ENCODE measurements around the gene STKLD1.

Gene STKLD1

GRCh38 chr9:133353548-133353947 is 22.6 kb upstream of the STKLD1 start:
- H4K20me1 ChIP-seq (ENCODE audit: control insufficient read depth, insufficient read depth, low read depth, low read length): peaks cover 16% of the 10 kb centered on the region; the same call in 1 of the 2 replicates
- H3K4me3 ChIP-seq (ENCODE audit: low read length): no peak overlapping the region
- no peaks in the 10 kb centered on the region for H3K27me3 ChIP-seq (ENCODE audit: control insufficient read depth, low read length)
- no peak overlapping the region for H3K4me2 ChIP-seq (ENCODE audit: low read length)
- H3F3A ChIP-seq (ENCODE audit: control insufficient read depth, insufficient read depth): peaks cover 72% of the 10 kb centered on the region
- H3K9me3 ChIP-seq (ENCODE audit: control insufficient read depth, insufficient read depth, low read length): no peaks in the 10 kb centered on the region
- H3K79me2 ChIP-seq (ENCODE audit: control insufficient read depth, low read length): peaks cover 50% of the 10 kb centered on the region
- H3K4me1 ChIP-seq (ENCODE audit: control insufficient read depth, low read length): peaks cover 50% of the 10 kb centered on the region
- peak overlapping the region; percentile 19 for H3K27ac ChIP-seq (ENCODE audit: low read depth, low read length)
- TF ChIP-seq CTCF (IDR thresholded peaks at IDR 0.05; ENCODE audit: low read depth, low read length, poor library complexity, severe bottlenecking) (no peak), EZH2phosphoT487 (IDR thresholded peaks at IDR 0.05; ENCODE audit: borderline replicate concordance, low read length) (no peak)
- H3K36me3 ChIP-seq (ENCODE audit: control insufficient read depth, low read length): peaks cover 56% of the 10 kb centered on the region
- H3K9me2 ChIP-seq (replicated peaks; ENCODE audit: control insufficient read depth, low read length): no peaks in the 10 kb centered on the region

GRCh38 chr9:133354766-133355165 is 21.4 kb upstream of the STKLD1 start:
- Histone ChIP-seq H3K27me3 (ENCODE audit: control insufficient read depth, low read length) (no peaks in the 10 kb centered on the region), H3K9me2 (replicated peaks; ENCODE audit: control insufficient read depth, low read length) (no peaks in the 10 kb centered on the region), H3K79me2 (ENCODE audit: control insufficient read depth, low read length) (peaks cover 38% of the 10 kb centered on the region), H3K4me3 (ENCODE audit: low read length) (peak overlapping the region; percentile 95), H3K4me2 (ENCODE audit: low read length) (peak overlapping the region; percentile 91), H3K4me1 (ENCODE audit: control insufficient read depth, low read length) (peaks cover 41% of the 10 kb centered on the region), H3K9me3 (ENCODE audit: control insufficient read depth, insufficient read depth, low read length) (no peaks in the 10 kb centered on the region), H3F3A (ENCODE audit: control insufficient read depth, insufficient read depth) (peaks cover 60% of the 10 kb centered on the region), H3K27ac (ENCODE audit: low read depth, low read length) (no peak overlapping the region), H3K36me3 (ENCODE audit: control insufficient read depth, low read length) (peaks cover 50% of the 10 kb centered on the region), H4K20me1 (ENCODE audit: control insufficient read depth, insufficient read depth, low read depth, low read length) (peaks cover 5% of the 10 kb centered on the region; the same call in 1 of the 2 replicates)
- TF ChIP-seq EZH2phosphoT487 (IDR thresholded peaks at IDR 0.05; ENCODE audit: borderline replicate concordance, low read length): no peak
- no peak for TF ChIP-seq CTCF (IDR thresholded peaks at IDR 0.05; ENCODE audit: low read depth, low read length, poor library complexity, severe bottlenecking)

GRCh38 chr9:133355881-133356357 is 20.2 kb upstream of the STKLD1 start:
- Histone ChIP-seq H3K36me3 (ENCODE audit: control insufficient read depth, low read length) (peaks cover 50% of the 10 kb centered on the region), H3K9me3 (ENCODE audit: control insufficient read depth, insufficient read depth, low read length) (no peaks in the 10 kb centered on the region), H4K20me1 (ENCODE audit: control insufficient read depth, insufficient read depth, low read depth, low read length) (no peaks in the 10 kb centered on the region), H3K4me3 (ENCODE audit: low read length) (peak overlapping the region; percentile 95), H3F3A (ENCODE audit: control insufficient read depth, insufficient read depth) (peaks cover 48% of the 10 kb centered on the region), H3K27ac (ENCODE audit: low read depth, low read length) (peak overlapping the region; percentile 58), H3K9me2 (replicated peaks; ENCODE audit: control insufficient read depth, low read length) (no peaks in the 10 kb centered on the region), H3K27me3 (ENCODE audit: control insufficient read depth, low read length) (no peaks in the 10 kb centered on the region), H3K4me1 (ENCODE audit: control insufficient read depth, low read length) (peaks cover 34% of the 10 kb centered on the region), H3K79me2 (ENCODE audit: control insufficient read depth, low read length) (peaks cover 31% of the 10 kb centered on the region), H3K4me2 (ENCODE audit: low read length) (peak overlapping the region; percentile 91)
- no peak for TF ChIP-seq CTCF (IDR thresholded peaks at IDR 0.05; ENCODE audit: low read depth, low read length, poor library complexity, severe bottlenecking)
- TF ChIP-seq EZH2phosphoT487 (IDR thresholded peaks at IDR 0.05; ENCODE audit: borderline replicate concordance, low read length): no peak
